Stromal cell of bone marrow (primary cell): Measurements from ENCODE around the gene RGL2.
A peak's percentile ranks its signal among the peaks of the same experiment; 100 is the strongest.

ENCODE experiments used
- DNase-seq: peaks from one replicate; pipeline ENCODE4 v3.0.0-alpha.2; 2012; ENCODE audit warnings: low read depth

RGL2 gene

GRCh38 chr6:33316603-33317418, 18.1 kb upstream of the RGL2 start:
- no peak for DNase-seq

- no peak for DNase-seq
Observed at GRCh38 chr6:33315793-33316602, 17.3 kb upstream of the RGL2 start.

- no peak for DNase-seq
Observed at GRCh38 chr6:33314943-33315792, 16.4 kb upstream of the RGL2 start.

GRCh38 chr6:33314515-33314942, 15.8 kb upstream of the RGL2 start:
- peak; percentile 74 for DNase-seq

- DNase-seq, result no peak
Observed at GRCh38 chr6:33313709-33314514, 15.2 kb upstream of the RGL2 start, which contains the start of gene TAPBP. TSS of gene TAPBP (minus strand) at chr6:33314078. CDS start at chr6:33314041, 37 bp downstream.

GRCh38 chr6:33313105-33313708, 14.5 kb upstream of the RGL2 start:
- no peak for DNase-seq

GRCh38 chr6:33312361-33313104, 13.8 kb upstream of the RGL2 start:
- peak; percentile 64 for DNase-seq

GRCh38 chr6:33306356-33306755, 7.6 kb upstream of the RGL2 start:
- DNase-seq, result no peak

- no peak for DNase-seq
Observed at GRCh38 chr6:33305052-33305451, 6.3 kb upstream of the RGL2 start.

- DNase-seq, result no peak
Observed at GRCh38 chr6:33304216-33304615, 5.5 kb upstream of the RGL2 start.

- no peak for DNase-seq
Observed at GRCh38 chr6:33301877-33302276, 3.1 kb upstream of the RGL2 start.

- DNase-seq, result peak; percentile 88
Observed at GRCh38 chr6:33299237-33299944, 649 bp upstream of the RGL2 start.

GRCh38 chr6:33297956-33298772, 578 bp downstream of the RGL2 start:
- DNase-seq, result peak; percentile 91

- no peak for DNase-seq
Observed at GRCh38 chr6:33297406-33297955, 1.3 kb downstream of the RGL2 start.

GRCh38 chr6:33296797-33297405, 1.8 kb downstream of the RGL2 start:
- DNase-seq, result no peak

GRCh38 chr6:33295621-33296369, 2.9 kb downstream of the RGL2 start:
- no peak for DNase-seq
